Activated CD4-positive, alpha-beta T cell treated with anti-CD3 and anti-CD28 coated beads, Interleukin-10, Interleukin-2, amounts not matched to agents 100 ng/mL and 50 ng/mL, durations not matched to agents 16 hours and 8 hours (primary cell): ENCODE results near the gene LSR.

ENCODE experiments used
- DNase-seq: peaks from one replicate; pipeline ENCODE4 v3.0.0-alpha.2; 2020

The LSR gene

GRCh38 chr19:35306473-35307246 is 57.9 kb downstream of the LSR start:
- no peak for DNase-seq

DNA sequence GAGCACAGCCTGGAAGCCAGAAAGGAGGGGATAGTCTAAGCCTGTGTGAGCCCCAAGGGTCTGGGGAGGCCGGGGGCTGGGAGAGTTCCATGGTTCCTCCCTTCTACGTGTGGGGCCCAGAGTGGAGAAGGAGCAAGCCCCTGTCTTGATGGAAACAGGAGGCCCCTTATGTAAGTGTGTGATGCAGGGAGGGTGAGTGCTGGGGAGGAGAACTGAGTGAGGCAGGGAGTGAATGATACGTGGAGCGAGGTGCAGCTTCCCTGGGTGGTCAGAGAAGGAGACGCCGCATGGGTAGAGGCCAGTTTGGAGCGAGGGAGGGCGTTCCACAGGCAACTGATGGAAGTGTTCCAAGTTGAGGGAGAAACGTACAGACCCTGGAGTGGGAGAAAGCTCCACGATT is 59.1 kb downstream of the LSR start:
- no peak for DNase-seq

DNA sequence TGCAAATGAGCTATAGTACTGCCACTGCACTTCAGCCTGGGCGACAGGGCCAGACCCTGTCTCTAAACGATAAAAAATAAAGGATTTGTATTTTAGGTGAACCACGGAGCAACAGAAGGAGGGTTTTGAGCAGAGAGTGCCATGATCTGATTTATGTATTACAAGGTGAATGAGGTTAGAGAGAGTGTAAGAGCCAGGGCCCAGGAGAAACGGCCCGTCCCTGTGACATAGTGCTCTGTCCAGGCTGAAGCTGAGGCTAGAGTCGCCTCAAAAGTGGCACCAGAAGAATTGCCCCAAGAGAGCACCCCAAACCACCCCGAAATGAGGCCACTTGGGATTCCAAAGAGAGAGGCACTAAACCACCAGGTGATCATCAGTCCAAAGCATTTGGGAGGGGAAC is 60.1 kb downstream of the LSR start:
- DNase-seq = no peak

- DNase-seq = no peak
Measured at GRCh38 chr19:35309481-35310279, 60.9 kb downstream of the LSR start.

GRCh38 chr19:35310331-35310730 is 61.5 kb downstream of the LSR start:
- no peak for DNase-seq

DNA sequence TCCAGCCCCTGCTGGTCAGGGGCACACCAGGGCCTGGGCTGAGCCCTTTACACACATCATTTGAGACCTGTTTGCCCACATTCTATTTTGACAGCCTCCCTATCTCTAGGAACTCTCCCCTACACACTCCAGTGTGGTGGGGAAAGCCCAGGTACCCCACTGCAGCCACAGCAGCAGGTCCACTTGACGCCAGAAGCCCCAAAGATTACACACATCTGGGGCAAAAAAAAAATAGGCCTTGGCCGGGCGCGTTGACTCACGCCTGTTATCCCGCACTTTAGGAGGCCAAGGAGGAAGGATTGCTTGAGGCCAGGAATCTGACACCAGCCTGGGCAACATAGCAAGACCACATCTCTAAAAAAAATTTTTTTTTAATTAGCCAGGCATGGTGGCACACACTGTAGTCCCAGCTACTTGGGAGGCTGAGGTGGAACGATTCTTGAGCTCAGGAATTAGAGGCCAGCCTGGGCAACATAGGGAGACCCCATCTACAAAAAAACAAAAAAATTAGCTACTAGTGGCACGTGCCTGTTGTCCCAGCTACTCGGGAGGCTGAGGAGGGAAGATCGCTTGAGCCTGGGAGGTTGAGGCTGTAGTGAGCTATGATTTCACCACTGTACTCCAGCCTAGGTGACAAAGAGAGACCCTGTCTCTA is 62.1 kb downstream of the LSR start:
- DNase-seq = no peak

GRCh38 chr19:35311901-35312665 is 63.3 kb downstream of the LSR start:
- DNase-seq = no peak

- no peak for DNase-seq
Measured at GRCh38 chr19:35313587-35313986, 64.8 kb downstream of the LSR start.

DNA sequence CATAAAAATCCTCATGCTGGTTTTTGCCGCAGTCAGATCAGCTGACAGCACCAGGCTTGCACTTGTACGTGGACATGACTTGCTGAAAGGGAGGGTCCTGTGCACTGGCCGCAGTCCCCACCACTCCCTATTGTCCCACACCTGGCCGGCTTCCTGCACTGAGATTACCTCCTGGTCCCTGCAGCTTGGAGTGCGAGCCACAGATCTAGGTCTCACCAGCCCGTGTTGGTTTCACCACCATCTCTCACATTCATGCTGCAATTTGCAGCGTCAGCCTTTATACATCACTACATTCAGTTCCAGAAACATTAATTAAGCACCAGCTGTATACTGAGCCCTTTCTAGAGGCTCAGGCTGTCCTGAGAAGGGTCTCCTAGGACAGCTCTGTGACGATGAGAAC is 65.2 kb downstream of the LSR start:
- DNase-seq = no peak

- no peak for DNase-seq
Measured at GRCh38 chr19:35314858-35315470, 66.2 kb downstream of the LSR start.

DNA sequence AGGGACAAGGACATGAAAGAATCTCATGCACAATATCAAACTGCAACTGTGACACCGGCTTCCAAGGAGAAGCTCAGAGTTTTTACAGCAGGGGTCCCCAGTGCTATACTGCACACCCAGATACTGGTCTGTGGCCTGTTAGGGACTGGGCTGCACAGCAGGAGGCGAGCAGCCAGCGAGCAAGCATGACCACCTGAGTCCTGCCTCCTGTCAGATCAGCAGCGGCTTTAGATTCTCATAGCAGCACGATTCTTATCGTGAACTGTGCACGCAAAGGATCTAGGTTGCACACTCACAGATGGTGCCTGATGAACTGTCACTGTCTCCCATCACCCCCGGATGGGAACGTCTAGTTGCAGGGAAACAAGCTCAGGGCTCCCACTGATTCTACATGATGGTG is 67.1 kb downstream of the LSR start:
- DNase-seq = no peak

DNA sequence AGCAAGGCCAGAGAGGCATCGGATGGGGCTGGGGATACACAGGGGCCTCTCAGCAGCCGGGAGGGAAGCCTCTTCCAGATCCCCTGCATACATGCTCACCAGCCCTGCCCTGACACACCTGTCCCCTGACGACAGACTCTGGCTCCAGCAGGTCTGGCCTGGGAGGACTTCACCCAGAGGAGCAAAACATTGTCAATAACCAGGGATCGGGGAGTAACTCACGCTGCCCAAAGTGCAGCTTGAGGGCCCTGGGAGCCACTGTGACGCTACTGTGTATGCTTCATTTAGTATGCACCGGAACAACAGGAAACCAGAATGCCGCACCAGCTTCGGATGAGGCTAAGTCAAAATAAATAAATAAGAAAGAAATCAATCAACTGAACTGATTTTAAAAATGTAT is 67.8 kb downstream of the LSR start:
- no peak for DNase-seq
